GM23338 (cell line): ENCODE measurements around the gene MRPS21. TPM values are rescaled to one million over a fixed set of nuclear protein-coding genes. Genes with fewer than 3 reads are reported as not detected.
A peak's percentile ranks its signal among the peaks of the same experiment; 100 is the strongest.

Source experiments
- ATAC-seq: fragments of 200-7000 bp; cut with Tn5 transposase; 3 replicates; pipeline ENCODE4 v1.9.1; 2020
- DNase-seq: peaks from one replicate; pipeline ENCODE4 v3.0.0-alpha.2; 2015; ENCODE audit warnings: low spot score
- H2AFZ ChIP-seq: fragments of 200-600 bp; sonication (generic); 2 replicates; pipeline ENCODE4 v1.8.0; 2016; ENCODE audit warnings: antibody characterized with exemption, mild to moderate bottlenecking, moderate library complexity
- H3F3A ChIP-seq: fragments of 200-600 bp; sonication (generic); replicated peaks from 2 replicates; pipeline ENCODE4 v1.8.0; 2017; ENCODE audit warnings: antibody characterized with exemption, mixed run types, low read depth
- H3K27ac ChIP-seq: fragments of 200-600 bp; sonication (generic); 2 replicates; pipeline ENCODE4 v1.6.1; 2016; ENCODE audit warnings: low read depth
- H3K27me3 ChIP-seq: fragments of 200-600 bp; sonication (generic); 2 replicates; pipeline ENCODE4 v1.8.0; 2016; ENCODE audit warnings: mild to moderate bottlenecking, mixed run types, moderate library complexity; ENCODE audit not compliant: insufficient read depth
- H3K36me3 ChIP-seq: fragments of 200-600 bp; sonication (generic); 2 replicates; pipeline ENCODE4 v1.8.0; 2016; ENCODE audit warnings: mild to moderate bottlenecking; ENCODE audit not compliant: insufficient read depth
- H3K4me1 ChIP-seq: fragments of 200-600 bp; sonication (generic); 2 replicates; pipeline ENCODE4 v1.8.0; 2016; ENCODE audit warnings: mild to moderate bottlenecking, moderate library complexity; ENCODE audit not compliant: insufficient read depth
- H3K4me2 ChIP-seq: fragments of 200-600 bp; sonication (generic); 2 replicates; pipeline ENCODE4 v1.7.1; 2017; ENCODE audit warnings: mixed run types
- H3K4me3 ChIP-seq: fragments of 200-600 bp; sonication (generic); 2 replicates; pipeline ENCODE4 v1.6.1; 2016; ENCODE audit warnings: mixed run types
- H3K79me2 ChIP-seq: fragments of 200-600 bp; sonication (generic); replicated peaks from 2 replicates; pipeline ENCODE4 v1.8.0; 2017; ENCODE audit warnings: mild to moderate bottlenecking; ENCODE audit not compliant: insufficient read depth
- H3K9me2 ChIP-seq: fragments of 200-600 bp; sonication (generic); 2 replicates; pipeline ENCODE4 v1.8.0; 2017; ENCODE audit not compliant: insufficient read depth
- H4K20me1 ChIP-seq: fragments of 200-600 bp; sonication (generic); replicated peaks from 2 replicates; pipeline ENCODE4 v1.8.0; 2017; ENCODE audit warnings: mild to moderate bottlenecking; ENCODE audit not compliant: insufficient read depth
- H3K27ac Mint-ChIP-seq: 2 replicates; pipeline ENCODE4 v1.8.0; 2020; ENCODE audit warnings: inconsistent platforms, mild to moderate bottlenecking, moderate library complexity, mixed read lengths
- H3K27me3 Mint-ChIP-seq: 3 replicates; pipeline ENCODE4 v1.8.0; 2022; ENCODE audit warnings: low read depth, mild to moderate bottlenecking, moderate library complexity, mixed read lengths, inconsistent platforms; ENCODE audit not compliant: insufficient read depth, poor library complexity
- H3K36me3 Mint-ChIP-seq: 3 replicates; pipeline ENCODE4 v1.8.0; 2021; ENCODE audit warnings: low read depth, mild to moderate bottlenecking, inconsistent platforms, moderate library complexity, mixed read lengths
- H3K4me1 Mint-ChIP-seq: 3 replicates; pipeline ENCODE4 v1.8.0; 2020; ENCODE audit warnings: mild to moderate bottlenecking, inconsistent platforms, mixed read lengths
- H3K4me3 Mint-ChIP-seq: 3 replicates; pipeline ENCODE4 v1.8.0; 2021; ENCODE audit warnings: moderate library complexity, mild to moderate bottlenecking, inconsistent platforms, mixed read lengths
- H3K9me3 Mint-ChIP-seq: 3 replicates; pipeline ENCODE4 v1.8.0; 2020; ENCODE audit warnings: moderate library complexity, mild to moderate bottlenecking, inconsistent platforms, mixed read lengths
- CREB1 ChIP-seq: fragments of 250-450 bp; sonication (Bioruptor Pico); IDR thresholded peaks from 2 replicates; pipeline ENCODE4 v1.5.0; 2020; ENCODE audit warnings: low read depth, mild to moderate bottlenecking, moderate library complexity
- EZH2 ChIP-seq: fragments of 200-600 bp; sonication (generic); IDR thresholded peaks from one replicate; pipeline ENCODE4 v1.8.0; 2017; ENCODE audit warnings: antibody characterized with exemption, mild to moderate bottlenecking, low read depth; ENCODE audit not compliant: unreplicated experiment
- JUNB ChIP-seq: IDR thresholded peaks from one replicate; pipeline ENCODE4 v1.6.1; 2016; ENCODE audit warnings: antibody characterized with exemption; ENCODE audit not compliant: unreplicated experiment
- POLR2AphosphoS5 ChIP-seq: IDR thresholded peaks from 2 replicates; pipeline ENCODE4 v1.6.1; 2016; ENCODE audit warnings: antibody characterized with exemption, low read depth
- STAT1 ChIP-seq: IDR thresholded peaks from one replicate; pipeline ENCODE4 v1.6.1; 2016; ENCODE audit warnings: antibody characterized with exemption; ENCODE audit not compliant: unreplicated experiment
- polyA plus RNA-seq: library from polyadenylated mRNA; unstranded; fragments of >200 nt; fragmentation: Nextera tagmentation; extraction: Ambion mirVana; gene quantifications from 2 replicates; pipeline ENCODE4 v1.2.1, GENCODE V29; 2016
- total RNA-seq: library from RNA; depleted of rRNA; stranded (reverse); fragments of >200 nt; shearing (Covaris generic); gene quantifications from 2 replicates; pipeline ENCODE4 v1.2.3, GENCODE V29; 2014
- TF ChIP-seq, protein P1 (sequence below), 2 experiments: fragments of 200-600 bp in 1 of 2; sonication (generic) in 1 of 2; conservative IDR thresholded peaks; 2 replicates each; pipeline versions ENCODE4 v1.5.1 to v1.6.1; 2016 to 2017; ENCODE audit warnings: antibody characterized with exemption in 2 of 2, low read depth in 2 of 2, mild to moderate bottlenecking in 2 of 2, moderate library complexity in 1 of 2
- TF ChIP-seq, protein P2 (sequence below): IDR thresholded peaks from 2 replicates; pipeline ENCODE4 v1.6.1; 2016; ENCODE audit warnings: antibody characterized with exemption

Gene MRPS21
- total and polyA plus RNA-seq, 2 experiments from 2014 or later = 51.2 to 313 TPM

DNA sequence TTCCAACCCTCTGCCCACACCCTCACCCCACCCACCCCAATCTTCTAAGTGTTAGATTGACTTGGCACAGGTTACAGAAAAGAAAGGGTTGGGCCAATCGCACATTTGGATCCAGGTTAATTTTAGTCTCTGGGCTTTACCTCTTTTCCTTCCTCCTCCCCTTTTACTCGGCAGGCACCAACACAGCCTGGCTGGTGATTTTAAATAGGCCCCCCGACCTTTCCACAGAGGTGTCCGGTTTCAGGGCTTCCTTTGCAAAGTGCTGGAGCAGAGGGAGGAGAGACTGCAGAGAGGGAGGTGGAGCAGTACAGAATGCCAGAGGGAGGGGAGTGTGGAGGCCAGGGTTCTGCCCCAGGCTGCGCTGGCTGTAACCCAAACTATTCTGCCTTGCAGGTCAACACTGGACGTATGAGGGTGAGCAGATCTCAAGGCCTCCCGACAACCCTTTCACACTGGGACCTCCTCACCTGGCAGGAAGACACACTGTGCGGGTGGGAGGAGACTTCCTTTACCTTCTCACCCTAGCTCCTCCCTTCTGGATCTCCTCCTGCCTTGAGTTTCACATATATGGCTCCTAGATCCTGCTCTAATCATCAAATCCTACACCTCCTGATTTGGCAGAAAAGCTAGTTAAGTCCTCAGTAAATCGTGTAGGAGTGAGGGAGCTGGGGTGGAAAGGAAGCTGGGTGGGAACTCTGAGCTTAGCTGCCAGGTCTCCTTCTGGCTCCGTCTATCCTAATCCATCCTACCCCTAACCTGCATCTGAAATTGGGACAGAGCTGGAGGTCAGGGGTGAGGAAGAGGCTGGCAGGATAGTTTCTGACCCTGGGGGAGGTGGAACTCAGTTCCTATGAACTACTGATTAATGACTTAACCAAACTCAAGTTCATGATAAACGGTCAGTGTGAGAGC, 33.6 kb upstream of the MRPS21 start:
- Mint-ChIP-seq H3K27me3 (peaks cover 16% of the 10 kb centered on the region), H3K9me3 (peaks cover 2% of the 10 kb centered on the region; the same call in 2 of the 3 replicates), H3K4me3 (peak overlapping the region; percentile 91), H3K27ac (peak overlapping the region; percentile 98), H3K4me1 (peaks cover 41% of the 10 kb centered on the region), H3K36me3 (peaks cover 43% of the 10 kb centered on the region)
- TF ChIP-seq, protein P1, sequence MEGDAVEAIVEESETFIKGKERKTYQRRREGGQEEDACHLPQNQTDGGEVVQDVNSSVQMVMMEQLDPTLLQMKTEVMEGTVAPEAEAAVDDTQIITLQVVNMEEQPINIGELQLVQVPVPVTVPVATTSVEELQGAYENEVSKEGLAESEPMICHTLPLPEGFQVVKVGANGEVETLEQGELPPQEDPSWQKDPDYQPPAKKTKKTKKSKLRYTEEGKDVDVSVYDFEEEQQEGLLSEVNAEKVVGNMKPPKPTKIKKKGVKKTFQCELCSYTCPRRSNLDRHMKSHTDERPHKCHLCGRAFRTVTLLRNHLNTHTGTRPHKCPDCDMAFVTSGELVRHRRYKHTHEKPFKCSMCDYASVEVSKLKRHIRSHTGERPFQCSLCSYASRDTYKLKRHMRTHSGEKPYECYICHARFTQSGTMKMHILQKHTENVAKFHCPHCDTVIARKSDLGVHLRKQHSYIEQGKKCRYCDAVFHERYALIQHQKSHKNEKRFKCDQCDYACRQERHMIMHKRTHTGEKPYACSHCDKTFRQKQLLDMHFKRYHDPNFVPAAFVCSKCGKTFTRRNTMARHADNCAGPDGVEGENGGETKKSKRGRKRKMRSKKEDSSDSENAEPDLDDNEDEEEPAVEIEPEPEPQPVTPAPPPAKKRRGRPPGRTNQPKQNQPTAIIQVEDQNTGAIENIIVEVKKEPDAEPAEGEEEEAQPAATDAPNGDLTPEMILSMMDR (conservative IDR thresholded peaks at IDR 0.05; ENCODE audit: low read depth in 2 of 2) = no peak
- TF ChIP-seq CREB1 (CRISPR knock-in tag) (0 out of 2 replicates have a peak, but pooled peaks have one; percentile 38), POLR2AphosphoS5 (peak; percentile 69), STAT1 (no peak)
- Histone ChIP-seq H3K9me2 (no peaks in the 10 kb centered on the region), H3K27ac (peak overlapping the region; percentile 89), H3K79me2 (peaks cover 26% of the 10 kb centered on the region), H4K20me1 (peaks cover 10% of the 10 kb centered on the region), H3K4me3 (peak overlapping the region; percentile 88), H2AFZ (no peak overlapping the region), H3K36me3 (peaks cover 19% of the 10 kb centered on the region; the same call in 1 of the 2 replicates), H3K4me1 (peaks cover 21% of the 10 kb centered on the region), H3F3A (peaks cover 37% of the 10 kb centered on the region), H3K4me2 (peak overlapping the region; percentile 95), H3K27me3 (no peaks in the 10 kb centered on the region)
- DNase-seq = peak; percentile 97
- peak; percentile 78 for ATAC-seq

DNA sequence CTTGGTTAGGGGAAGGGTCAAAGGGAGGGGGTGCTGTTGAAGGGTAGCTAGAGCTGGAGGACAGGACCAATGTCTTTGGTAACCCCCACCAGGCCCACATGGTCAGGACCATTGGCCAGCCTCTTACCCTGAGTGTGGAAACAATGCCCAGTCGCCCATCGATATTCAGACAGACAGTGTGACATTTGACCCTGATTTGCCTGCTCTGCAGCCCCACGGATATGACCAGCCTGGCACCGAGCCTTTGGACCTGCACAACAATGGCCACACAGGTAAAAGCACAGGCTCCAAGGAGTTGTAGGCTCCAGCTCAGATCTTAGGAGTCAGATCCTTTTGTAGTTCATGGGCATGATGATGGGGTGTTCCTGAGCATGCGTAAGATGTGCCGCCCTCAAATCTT, 32.3 kb upstream of the MRPS21 start:
- no peaks in the 10 kb centered on the region for H3K9me2 ChIP-seq
- Mint-ChIP-seq H3K4me3 (no peak overlapping the region; the same call in 2 of the 3 replicates), H3K4me1 (peaks cover 30% of the 10 kb centered on the region), H3K27ac (no peak overlapping the region), H3K9me3 (no peaks in the 10 kb centered on the region; the same call in 2 of the 3 replicates), H3K36me3 (peaks cover 56% of the 10 kb centered on the region), H3K27me3 (peaks cover 19% of the 10 kb centered on the region)
- no peak for DNase-seq
- no peak overlapping the region for H3K4me3 ChIP-seq
- peaks cover 10% of the 10 kb centered on the region for H4K20me1 ChIP-seq
- H3K4me2 ChIP-seq = no peak overlapping the region
- H3K36me3 ChIP-seq = peaks cover 20% of the 10 kb centered on the region; the same call in 1 of the 2 replicates
- H3K79me2 ChIP-seq = peaks cover 26% of the 10 kb centered on the region
- peaks cover 17% of the 10 kb centered on the region for H3K4me1 ChIP-seq
- H3K27me3 ChIP-seq = no peaks in the 10 kb centered on the region
- H3K27ac ChIP-seq = no peak overlapping the region
- ATAC-seq = no peak
- TF ChIP-seq EZH2 (no peak), CREB1 (CRISPR knock-in tag) (no peak), JUNB (no peak)
- TF ChIP-seq, protein P2, sequence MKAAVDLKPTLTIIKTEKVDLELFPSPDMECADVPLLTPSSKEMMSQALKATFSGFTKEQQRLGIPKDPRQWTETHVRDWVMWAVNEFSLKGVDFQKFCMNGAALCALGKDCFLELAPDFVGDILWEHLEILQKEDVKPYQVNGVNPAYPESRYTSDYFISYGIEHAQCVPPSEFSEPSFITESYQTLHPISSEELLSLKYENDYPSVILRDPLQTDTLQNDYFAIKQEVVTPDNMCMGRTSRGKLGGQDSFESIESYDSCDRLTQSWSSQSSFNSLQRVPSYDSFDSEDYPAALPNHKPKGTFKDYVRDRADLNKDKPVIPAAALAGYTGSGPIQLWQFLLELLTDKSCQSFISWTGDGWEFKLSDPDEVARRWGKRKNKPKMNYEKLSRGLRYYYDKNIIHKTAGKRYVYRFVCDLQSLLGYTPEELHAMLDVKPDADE = no peak
- no peak overlapping the region for H2AFZ ChIP-seq
- peaks cover 38% of the 10 kb centered on the region for H3F3A ChIP-seq
